Right renal cortex interstitium (tissue), 3 donors: ENCODE data around the gene MEF2D. TPM values are rescaled to one million over a fixed set of nuclear protein-coding genes. Genes with fewer than 3 reads are reported as not detected.

ENCODE experiments used
- DNase-seq, 3 donors: peaks; one replicate each; pipeline ENCODE4 v3.0.0-alpha.2; 2013; ENCODE audit warnings: low read depth in 3 of 3, low spot score in 2 of 3
- polyA plus RNA-seq, 3 donors: library from polyadenylated mRNA; unstranded; fragments of 120-200 nt; gene quantifications; one replicate each; pipeline ENCODE4 v1.2.1, GENCODE V29; 2013; ENCODE audit not compliant: insufficient read length in 3 of 3

Gene MEF2D
- polyA plus RNA-seq, 3 donors, result 18.4 to 21.2 (median 19.6) TPM

DNA sequence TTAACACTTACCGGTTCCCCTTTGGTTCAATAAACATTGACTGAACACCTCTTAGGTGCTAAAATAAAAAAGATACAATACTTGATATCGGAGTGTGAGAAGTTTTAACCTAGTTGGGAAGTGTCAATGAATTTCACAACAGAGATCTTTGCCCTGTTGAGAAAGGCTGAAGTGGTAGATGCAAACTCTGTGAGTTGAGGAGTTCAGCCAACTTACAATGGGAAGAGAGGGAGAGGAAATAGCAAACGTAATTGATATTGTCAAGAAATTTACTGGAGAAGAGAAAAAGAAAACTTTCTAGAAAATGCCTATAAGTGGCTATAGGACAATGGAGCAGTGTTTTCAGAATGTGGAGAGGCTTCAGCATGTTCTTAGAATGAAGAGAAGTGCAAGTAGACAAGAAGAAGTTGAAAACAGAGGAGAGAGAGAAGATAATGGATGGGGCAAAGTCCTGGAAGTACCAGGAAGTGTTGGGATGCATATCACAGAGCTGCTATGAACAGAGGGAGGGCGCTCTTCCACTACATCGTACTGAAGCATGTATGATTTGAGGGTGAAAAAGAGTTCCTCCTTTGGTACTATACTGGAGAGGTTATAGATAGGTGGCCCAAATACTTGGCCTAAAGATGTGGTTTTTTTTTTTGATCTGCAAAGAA, 48.9 kb downstream of the MEF2D start:
- DNase-seq, result no peak

DNA sequence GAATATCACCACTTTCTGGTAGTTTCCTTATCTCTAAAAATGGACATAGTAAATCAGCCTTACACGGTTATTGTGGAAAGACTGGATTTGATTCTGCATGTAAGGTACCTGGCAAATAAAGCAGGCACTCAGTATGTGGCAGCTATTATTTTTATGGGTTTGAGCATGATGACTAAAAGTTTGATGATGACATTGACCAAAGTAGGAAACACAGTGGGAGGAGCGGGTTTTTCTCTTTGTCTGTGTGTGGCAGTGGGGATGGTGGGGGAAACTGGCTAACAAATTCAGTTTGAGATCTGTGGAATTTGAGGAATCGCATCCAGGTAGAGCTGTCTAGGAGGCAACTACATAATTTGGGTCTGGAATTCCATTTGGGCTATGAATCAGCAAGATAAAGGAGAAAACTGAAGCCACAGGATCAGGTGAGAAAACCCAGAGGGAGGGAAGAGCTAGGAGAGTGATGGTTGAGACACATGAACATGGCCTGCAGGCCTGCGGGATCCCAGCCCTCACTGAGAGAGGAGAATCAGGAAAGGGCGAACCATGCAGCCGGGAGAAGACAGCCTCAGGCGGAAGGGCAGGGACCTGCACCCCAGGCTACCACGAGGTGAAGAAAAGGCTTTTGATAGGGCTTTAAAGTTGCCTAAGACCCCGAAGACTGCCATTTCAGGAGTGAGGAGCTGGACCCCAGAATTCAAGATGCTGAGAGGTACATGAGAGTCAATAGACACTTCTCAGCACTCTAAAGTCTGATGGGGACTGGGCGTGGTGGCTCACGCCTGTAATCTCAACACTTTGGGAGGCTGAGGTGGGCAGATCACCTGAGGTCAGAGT, 52.2 kb downstream of the MEF2D start:
- no peak for DNase-seq

DNA sequence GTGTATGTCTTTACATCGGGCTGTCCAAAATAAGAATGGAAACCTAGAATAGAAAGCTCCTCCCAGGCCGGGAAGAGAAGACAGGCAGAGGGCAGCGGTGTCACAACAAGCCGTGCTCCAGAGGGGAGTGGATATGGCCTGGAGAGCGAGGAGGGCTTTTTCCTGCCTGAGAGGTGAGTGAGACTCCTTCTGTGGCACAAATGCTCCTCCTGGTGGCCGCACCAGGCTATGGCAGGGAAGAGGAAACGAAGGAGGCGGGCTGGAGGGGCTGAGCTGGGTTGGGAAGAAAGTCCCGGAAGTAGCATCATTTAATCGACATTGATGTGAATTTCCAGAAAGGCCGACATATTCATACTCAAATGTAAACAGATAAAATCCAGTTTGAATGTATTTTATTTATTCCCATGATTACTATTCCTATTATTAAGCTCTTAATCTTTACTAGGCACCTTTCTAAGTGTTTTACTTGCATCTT, 54.7 kb downstream of the MEF2D start:
- peak in 2 of 3 donors; percentile 53 to 62 for DNase-seq

- no peak for DNase-seq
Observed at GRCh38 chr1:156444407-156445001, 56.1 kb downstream of the MEF2D start.

DNA sequence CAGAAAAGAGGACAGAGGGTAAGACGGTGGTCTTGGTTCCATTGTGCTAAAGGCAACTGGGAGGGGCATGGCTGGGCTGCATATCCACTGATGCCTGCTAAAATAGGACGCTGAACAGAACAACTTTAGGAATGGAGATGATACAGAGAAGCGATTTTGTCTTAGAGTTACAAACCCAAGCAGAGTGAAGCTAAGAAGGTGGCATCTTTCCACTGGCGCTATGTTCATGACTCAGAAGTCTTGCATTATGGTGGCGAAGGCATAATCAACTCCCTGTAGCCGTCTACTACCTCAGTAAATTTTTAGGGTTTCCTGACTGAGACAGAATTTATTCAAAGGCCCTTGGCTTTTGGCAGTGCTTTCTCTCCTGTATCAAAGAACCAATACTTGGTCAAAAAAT, 57.3 kb downstream of the MEF2D start:
- no peak for DNase-seq

DNA sequence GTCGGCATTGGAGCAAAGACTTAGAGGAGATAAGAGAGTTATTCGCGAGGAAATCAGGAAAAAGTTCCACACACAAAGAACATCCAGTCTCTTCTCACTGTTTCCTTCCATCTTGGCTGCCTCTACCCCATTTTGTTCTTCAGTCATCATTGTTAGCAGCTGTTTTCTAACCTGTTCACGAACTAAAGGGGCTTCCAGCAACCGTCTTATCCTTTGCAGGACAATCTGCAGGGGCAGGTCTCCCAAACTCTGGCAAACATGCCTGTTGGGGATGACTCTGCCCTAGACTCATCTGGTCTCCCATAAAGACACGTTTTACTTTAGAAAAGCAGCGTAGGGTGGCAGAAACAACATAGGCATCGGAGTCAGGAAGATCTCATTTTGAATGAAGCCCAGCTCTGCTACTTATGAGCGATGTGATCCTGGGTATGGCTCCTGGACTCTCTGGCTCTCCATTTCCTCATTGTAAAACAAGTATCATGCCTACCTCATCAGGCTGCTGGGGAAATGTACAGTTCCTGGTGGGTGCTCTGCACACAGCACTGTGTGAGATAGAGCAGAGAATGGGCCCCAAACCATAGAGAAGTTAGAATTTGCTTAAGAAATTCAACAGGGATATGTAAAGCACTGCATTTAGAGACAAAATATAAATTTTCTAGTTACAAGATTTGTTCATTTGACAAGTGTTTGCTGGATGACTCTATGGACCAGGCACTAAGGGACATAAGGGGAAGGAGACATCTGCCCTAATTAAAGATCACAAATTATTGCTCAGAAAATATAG, 59.7 kb downstream of the MEF2D start:
- DNase-seq, result no peak

- no peak for DNase-seq
Observed at GRCh38 chr1:156439777-156440183, 60.8 kb downstream of the MEF2D start.

GRCh38 chr1:156439036-156439776, 61.4 kb downstream of the MEF2D start:
- DNase-seq, result no peak

DNA sequence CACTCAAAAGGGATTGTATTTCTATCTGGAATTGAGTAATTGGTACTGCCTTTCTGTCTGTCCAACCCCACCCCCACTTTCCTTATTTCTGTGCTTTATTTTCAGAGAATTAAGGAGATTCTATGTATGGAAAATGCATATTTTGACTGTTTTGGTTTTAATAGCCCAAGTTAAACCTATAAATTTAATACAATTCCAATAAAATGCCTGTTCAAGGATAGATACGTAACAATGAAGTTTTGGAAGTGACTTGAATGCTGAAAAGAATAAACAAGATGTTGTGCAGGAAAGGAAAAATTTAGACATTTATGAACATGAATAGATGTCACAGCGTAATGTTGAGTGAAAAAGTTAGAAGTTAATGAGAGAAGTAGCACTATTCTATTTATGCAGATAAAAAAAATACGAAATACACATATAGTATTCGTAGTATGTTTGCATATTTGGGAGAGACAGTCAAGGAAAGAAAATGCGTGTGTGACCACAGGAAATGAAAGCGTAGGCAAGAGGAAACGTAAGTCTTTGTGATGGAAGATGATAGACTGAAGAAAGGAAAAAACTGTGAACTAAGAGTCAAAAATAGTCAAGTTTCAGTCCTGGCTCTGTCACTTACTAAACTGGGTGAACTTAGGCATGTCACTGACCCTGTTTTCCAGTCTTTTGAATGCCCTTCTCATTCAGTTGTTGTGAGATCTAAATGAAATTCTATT, 62.1 kb downstream of the MEF2D start:
- DNase-seq, result no peak

GRCh38 chr1:156437037-156437867, 63.3 kb downstream of the MEF2D start:
- DNase-seq, result no peak

- DNase-seq, result no peak
Observed at GRCh38 chr1:156436141-156437036, 64.2 kb downstream of the MEF2D start.

- DNase-seq, result no peak
Observed at GRCh38 chr1:156435545-156436140, 64.9 kb downstream of the MEF2D start.

DNA sequence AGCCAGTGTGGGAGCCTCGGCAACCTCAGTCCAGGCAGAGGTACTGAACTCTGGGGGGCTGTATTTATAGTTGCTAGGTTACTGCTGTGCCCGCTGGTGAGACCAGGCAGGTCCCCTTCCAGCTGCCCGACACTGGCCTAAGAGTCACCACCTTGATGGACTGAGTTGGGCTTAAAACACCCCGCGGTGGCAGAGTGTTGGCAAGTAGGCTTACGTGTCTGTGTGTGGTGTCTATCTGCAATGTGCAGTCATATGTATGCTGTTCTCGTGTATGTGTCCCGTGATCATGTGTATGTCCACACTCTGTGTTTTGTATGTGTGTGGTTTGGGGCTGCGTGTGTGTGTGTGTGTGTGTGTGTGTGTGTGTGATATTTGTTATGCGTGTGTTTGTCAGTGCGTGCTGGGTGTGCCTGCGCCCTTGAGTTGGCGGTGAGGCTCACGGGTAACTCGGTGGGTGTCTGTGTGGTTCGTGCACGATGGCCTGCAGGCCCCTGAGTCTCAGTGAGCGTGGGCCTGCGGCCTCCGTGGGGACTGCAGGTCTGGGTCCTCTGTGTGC, 65.5 kb downstream of the MEF2D start:
- DNase-seq, result no peak

GRCh38 chr1:156433602-156434001, 67.0 kb downstream of the MEF2D start:
- no peak for DNase-seq

- no peak for DNase-seq
Observed at GRCh38 chr1:156433032-156433431, 67.5 kb downstream of the MEF2D start.

DNA sequence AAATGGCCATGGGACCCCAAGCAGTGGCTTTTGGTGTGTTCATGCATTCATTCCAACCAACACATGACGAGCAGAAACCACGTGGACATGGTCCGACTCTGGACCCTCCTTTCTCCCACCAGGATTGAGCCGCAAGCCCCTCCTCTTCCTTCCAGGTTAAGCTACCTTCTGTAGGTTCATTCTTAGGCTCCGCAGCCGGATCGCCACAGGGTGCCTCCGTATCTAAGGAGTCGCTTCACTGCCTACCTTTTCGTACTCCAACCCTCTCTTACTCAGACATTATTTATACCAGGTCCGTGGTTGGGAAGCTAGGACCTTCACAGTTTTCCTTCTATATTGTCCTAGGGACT, 67.9 kb downstream of the MEF2D start:
- no peak for DNase-seq
